K562 (cell line): ENCODE data around the gene CDK5R2. TPM values are rescaled to one million over a fixed set of nuclear protein-coding genes. Genes with fewer than 3 reads are reported as not detected.

ENCODE experiments used
- microRNA counts: library from miRNA; unstranded; fragments of <30 nt; microRNA quantifications from one replicate; lab custom pipeline; 2016
- microRNA-seq: library from miRNA; unstranded; fragments of <30 nt; microRNA quantifications from one replicate; pipeline ENCODE4, GENCODE V29; 2018; ENCODE audit warnings: borderline microRNAs expressed
- polyA plus RNA-seq, 8 experiments: library from polyadenylated mRNA; depleted of rRNA in 4 of 8; stranded (reverse) in 5 of 8; unstranded in 3 of 8; fragments of >200 nt; fragmentation: Nextera tagmentation in 2 of 8; fragmentation: Illumina TruSeq in 1 of 8; extraction: Ambion mirVana in 2 of 8; extraction: Trizol in 1 of 8; gene quantifications; 2 replicates each; pipeline versions ENCODE4 v1.2.1 to v1.2.3, GENCODE V29; 2011 to 2014; ENCODE audit warnings: inconsistent platforms in 1 of 8, missing spikeins in 1 of 8
- small RNA-seq: library from RNA; depleted of rRNA; stranded (forward); fragments of <200 nt; gene quantifications from one replicate; pipeline ENCODE3, GENCODE V24; 2014
- total RNA-seq, 7 experiments: library from RNA; depleted of rRNA in 6 of 7; stranded (reverse); fragments of >200 nt in 6 of 7; fragmentation: Illumina TruSeq in 2 of 7; extraction: Trizol in 2 of 7; gene quantifications; 2 replicates each; pipeline versions ENCODE4 v1.2.1 to v1.2.3, GENCODE V29; 2011 to 2021; ENCODE audit warnings: low replicate concordance in 1 of 7

The CDK5R2 gene
- total and polyA plus RNA-seq, 9 of the 15 experiments (the other 6 are each of a cell fraction or from before 2014, with no cell fraction given): 0.09 TPM; not detected in 8

MicroRNAs within 50 kb of the gene (microRNA counts, 767-probe panel; counts per million panel counts)
- 1,344 counts per million, percentile 32 among the panel's probes with 10 or more counts for microRNA hsa-miR-375 (lab: Ali Mortazavi, UCI)

Small RNA genes within 50 kb of the gene (microRNA-seq; reads per million reads assigned to microRNA genes)
- 21.6 reads per million, percentile 66 among the genes with 10 or more reads in this experiment for gene MIR375

Small RNA genes within 50 kb of the gene (small RNA-seq; reads per million reads assigned to genes)
- gene MIR375: 6.9 reads per million, percentile 94 among the genes with 10 or more reads in this experiment
- gene RNU6-642P: not detected

Other genes starting within 250 kb of the CDK5R2 start
Only the 7 nearest of the 14 such genes appear.
- not detected in 2 replicates for gene PRKAG3, start 127.9 kb upstream of the CDK5R2 start, total RNA-seq (2014; rRNA removed)
- not detected in 2 replicates for gene PRKAG3, start 127.9 kb upstream of the CDK5R2 start, total RNA-seq (2014; rRNA removed; fragmentation: Illumina TruSeq; extraction: Trizol)
- not detected in 2 replicates for gene PRKAG3, start 127.9 kb upstream of the CDK5R2 start, total RNA-seq (2015; rRNA removed; fragmentation: Illumina TruSeq; extraction: Trizol)
- gene PRKAG3, start 127.9 kb upstream of the CDK5R2 start, total RNA-seq (2021): not detected in 2 replicates
- not detected in 2 replicates for gene PRKAG3, start 127.9 kb upstream of the CDK5R2 start, polyA plus RNA-seq (2011; rRNA removed)
- not detected in 2 replicates for gene PRKAG3, start 127.9 kb upstream of the CDK5R2 start, polyA plus RNA-seq (2014; fragmentation: Illumina TruSeq; extraction: Trizol)
- not detected for gene PRKAG3, start 127.9 kb upstream of the CDK5R2 start, polyA plus RNA-seq (2014; fragmentation: Nextera tagmentation; extraction: Ambion mirVana)
- gene PRKAG3, start 127.9 kb upstream of the CDK5R2 start, polyA plus RNA-seq (2014; rRNA removed): not detected in 2 replicates
- gene WNT6, start 99.9 kb upstream of the CDK5R2 start, total RNA-seq (2014; rRNA removed): not detected in 2 replicates
- not detected in 2 replicates for gene WNT6, start 99.9 kb upstream of the CDK5R2 start, total RNA-seq (2014; rRNA removed; fragmentation: Illumina TruSeq; extraction: Trizol)
- gene WNT6, start 99.9 kb upstream of the CDK5R2 start, total RNA-seq (2015; rRNA removed; fragmentation: Illumina TruSeq; extraction: Trizol): not detected in 2 replicates
- not detected in 2 replicates for gene WNT6, start 99.9 kb upstream of the CDK5R2 start, total RNA-seq (2021)
- gene WNT6, start 99.9 kb upstream of the CDK5R2 start, polyA plus RNA-seq (2011; rRNA removed): not detected in 2 replicates
- gene WNT6, start 99.9 kb upstream of the CDK5R2 start, polyA plus RNA-seq (2014; fragmentation: Illumina TruSeq; extraction: Trizol): not detected in 2 replicates
- not detected for gene WNT6, start 99.9 kb upstream of the CDK5R2 start, polyA plus RNA-seq (2014; fragmentation: Nextera tagmentation; extraction: Ambion mirVana)
- not detected in 2 replicates for gene WNT6, start 99.9 kb upstream of the CDK5R2 start, polyA plus RNA-seq (2014; rRNA removed)
- gene WNT10A, start 78.8 kb upstream of the CDK5R2 start, total RNA-seq (2014; rRNA removed): not detected in 2 replicates
- not detected in 2 replicates for gene WNT10A, start 78.8 kb upstream of the CDK5R2 start, total RNA-seq (2014; rRNA removed; fragmentation: Illumina TruSeq; extraction: Trizol)
- not detected in 2 replicates for gene WNT10A, start 78.8 kb upstream of the CDK5R2 start, total RNA-seq (2015; rRNA removed; fragmentation: Illumina TruSeq; extraction: Trizol)
- gene WNT10A, start 78.8 kb upstream of the CDK5R2 start, total RNA-seq (2021): not detected in 2 replicates
- gene WNT10A, start 78.8 kb upstream of the CDK5R2 start, polyA plus RNA-seq (2011; rRNA removed): not detected in 2 replicates
- not detected in 2 replicates for gene WNT10A, start 78.8 kb upstream of the CDK5R2 start, polyA plus RNA-seq (2014; fragmentation: Illumina TruSeq; extraction: Trizol)
- not detected for gene WNT10A, start 78.8 kb upstream of the CDK5R2 start, polyA plus RNA-seq (2014; fragmentation: Nextera tagmentation; extraction: Ambion mirVana)
- gene WNT10A, start 78.8 kb upstream of the CDK5R2 start, polyA plus RNA-seq (2014; rRNA removed): not detected in 2 replicates
- 0.45 and 0.57 TPM in 2 replicates for gene FEV, start 25.5 kb downstream of the CDK5R2 start, total RNA-seq (2014; rRNA removed)
- gene FEV, start 25.5 kb downstream of the CDK5R2 start, total RNA-seq (2014; rRNA removed; fragmentation: Illumina TruSeq; extraction: Trizol): 0.29 TPM in 1 of 2 replicates, not detected in the other
- gene FEV, start 25.5 kb downstream of the CDK5R2 start, total RNA-seq (2015; rRNA removed; fragmentation: Illumina TruSeq; extraction: Trizol): 0.36 and 0.49 TPM in 2 replicates
- gene FEV, start 25.5 kb downstream of the CDK5R2 start, total RNA-seq (2021): 1.6 and 2.4 TPM in 2 replicates
- 1.1 TPM in 2 replicates for gene FEV, start 25.5 kb downstream of the CDK5R2 start, polyA plus RNA-seq (2011; rRNA removed)
- 0.79 and 0.83 TPM in 2 replicates for gene FEV, start 25.5 kb downstream of the CDK5R2 start, polyA plus RNA-seq (2014; fragmentation: Illumina TruSeq; extraction: Trizol)
- under 1 TPM; 0.08 to 0.14 TPM for gene FEV, start 25.5 kb downstream of the CDK5R2 start, polyA plus RNA-seq (2014; fragmentation: Nextera tagmentation; extraction: Ambion mirVana)
- gene FEV, start 25.5 kb downstream of the CDK5R2 start, polyA plus RNA-seq (2014; rRNA removed): 0.78 and 1.7 TPM in 2 replicates
- 0.73 TPM in 1 of 2 replicates, not detected in the other for gene CRYBA2, start 33.8 kb downstream of the CDK5R2 start, total RNA-seq (2014; rRNA removed)
- gene CRYBA2, start 33.8 kb downstream of the CDK5R2 start, total RNA-seq (2014; rRNA removed; fragmentation: Illumina TruSeq; extraction: Trizol): not detected in 2 replicates
- 0.72 and 0.75 TPM in 2 replicates for gene CRYBA2, start 33.8 kb downstream of the CDK5R2 start, total RNA-seq (2015; rRNA removed; fragmentation: Illumina TruSeq; extraction: Trizol)
- gene CRYBA2, start 33.8 kb downstream of the CDK5R2 start, total RNA-seq (2021): 0.51 and 0.81 TPM in 2 replicates
- 0.23 and 1.8 TPM in 2 replicates for gene CRYBA2, start 33.8 kb downstream of the CDK5R2 start, polyA plus RNA-seq (2011; rRNA removed)
- gene CRYBA2, start 33.8 kb downstream of the CDK5R2 start, polyA plus RNA-seq (2014; fragmentation: Illumina TruSeq; extraction: Trizol): not detected in 2 replicates
- under 1 TPM in 1 of 2 experiments, not detected in 1; 0.11 TPM for gene CRYBA2, start 33.8 kb downstream of the CDK5R2 start, polyA plus RNA-seq (2014; fragmentation: Nextera tagmentation; extraction: Ambion mirVana)
- not detected in 2 replicates for gene CRYBA2, start 33.8 kb downstream of the CDK5R2 start, polyA plus RNA-seq (2014; rRNA removed)
- not detected in 2 replicates for gene CFAP65, start 81.8 kb downstream of the CDK5R2 start, total RNA-seq (2014; rRNA removed)
- gene CFAP65, start 81.8 kb downstream of the CDK5R2 start, total RNA-seq (2014; rRNA removed; fragmentation: Illumina TruSeq; extraction: Trizol): not detected in 2 replicates
- not detected in 2 replicates for gene CFAP65, start 81.8 kb downstream of the CDK5R2 start, total RNA-seq (2015; rRNA removed; fragmentation: Illumina TruSeq; extraction: Trizol)
- not detected in 2 replicates for gene CFAP65, start 81.8 kb downstream of the CDK5R2 start, total RNA-seq (2021)
- not detected in 2 replicates for gene CFAP65, start 81.8 kb downstream of the CDK5R2 start, polyA plus RNA-seq (2011; rRNA removed)
- gene CFAP65, start 81.8 kb downstream of the CDK5R2 start, polyA plus RNA-seq (2014; fragmentation: Illumina TruSeq; extraction: Trizol): not detected in 2 replicates
- not detected for gene CFAP65, start 81.8 kb downstream of the CDK5R2 start, polyA plus RNA-seq (2014; fragmentation: Nextera tagmentation; extraction: Ambion mirVana)
- gene CFAP65, start 81.8 kb downstream of the CDK5R2 start, polyA plus RNA-seq (2014; rRNA removed): not detected in 2 replicates
- not detected in 2 replicates for gene IHH, start 101.3 kb downstream of the CDK5R2 start, total RNA-seq (2014; rRNA removed)
- gene IHH, start 101.3 kb downstream of the CDK5R2 start, total RNA-seq (2014; rRNA removed; fragmentation: Illumina TruSeq; extraction: Trizol): not detected in 2 replicates
- not detected in 2 replicates for gene IHH, start 101.3 kb downstream of the CDK5R2 start, total RNA-seq (2015; rRNA removed; fragmentation: Illumina TruSeq; extraction: Trizol)
- gene IHH, start 101.3 kb downstream of the CDK5R2 start, total RNA-seq (2021): 0.07 TPM in 1 of 2 replicates, not detected in the other
- not detected in 2 replicates for gene IHH, start 101.3 kb downstream of the CDK5R2 start, polyA plus RNA-seq (2011; rRNA removed)
- gene IHH, start 101.3 kb downstream of the CDK5R2 start, polyA plus RNA-seq (2014; fragmentation: Illumina TruSeq; extraction: Trizol): not detected in 2 replicates
- gene IHH, start 101.3 kb downstream of the CDK5R2 start, polyA plus RNA-seq (2014; fragmentation: Nextera tagmentation; extraction: Ambion mirVana): not detected
- gene IHH, start 101.3 kb downstream of the CDK5R2 start, polyA plus RNA-seq (2014; rRNA removed): not detected in 2 replicates